IMR-90 (cell line): ENCODE results near the gene ERP29. TPM values are rescaled to one million over a fixed set of nuclear protein-coding genes. Genes with fewer than 3 reads are reported as not detected.

Experiments
- ATAC-seq: fragments of 200-7000 bp; cut with Tn5 transposase; 2 replicates; pipeline ENCODE4 v1.9.1; 2020; ENCODE audit warnings: low read depth, mild to moderate bottlenecking, moderate library complexity
- BruUV-seq: library from RNA; stranded (reverse); fragments of 400-500 nt; replicated peaks from 2 replicates; lab custom pipeline; 2021; lab: Mats Ljungman, UMichigan
- CTCF ChIA-PET: fragments of 300-600 bp; formaldehyde crosslinking; extraction: SDS; loops from one replicate; lab custom pipeline; 2021; ENCODE audit warnings: antibody characterized with exemption; lab: Yijun Ruan, JAX
- POLR2A ChIA-PET: fragments of 300-600 bp; sonication (Branson Sonifier 250); formaldehyde crosslinking; loops from one replicate; lab custom pipeline; 2022; ENCODE audit warnings: antibody characterized with exemption; ENCODE audit not compliant: unreplicated experiment; lab: Charles Lee
- DNase-seq: peaks from one replicate; pipeline ENCODE4 v3.0.0; 2013
- H2AFZ ChIP-seq: replicated peaks from 2 replicates; pipeline ENCODE3; 2013; ENCODE audit warnings: low read length, mild to moderate bottlenecking; ENCODE audit not compliant: poor library complexity
- H2AK5ac ChIP-seq: 2 replicates; pipeline ENCODE4 v1.6.1; 2013; ENCODE audit warnings: low read depth, low read length, inconsistent platforms
- H2AK9ac ChIP-seq: replicated peaks from 2 replicates; pipeline ENCODE3; 2013; ENCODE audit warnings: mild to moderate bottlenecking, low read depth, low read length, moderate library complexity; ENCODE audit not compliant: poor library complexity
- H2BK120ac ChIP-seq: 2 replicates; pipeline ENCODE4 v1.6.1; 2013; ENCODE audit warnings: low read depth, low read length, inconsistent platforms
- H2BK15ac ChIP-seq: 3 replicates; pipeline ENCODE4 v1.6.1; 2013; ENCODE audit warnings: low read depth, low read length, inconsistent platforms
- H2BK20ac ChIP-seq: 2 replicates; pipeline ENCODE4 v1.6.1; 2013; ENCODE audit warnings: low read depth, mild to moderate bottlenecking, inconsistent platforms, low read length, moderate library complexity
- H2BK5ac ChIP-seq: 2 replicates; pipeline ENCODE4 v1.6.1; 2013; ENCODE audit warnings: mild to moderate bottlenecking, low read depth, low read length, inconsistent platforms; ENCODE audit not compliant: poor library complexity, severe bottlenecking
- H3K14ac ChIP-seq: replicated peaks from 2 replicates; pipeline ENCODE4 v1.6.1; 2013; ENCODE audit warnings: low read depth, low read length, inconsistent platforms
- H3K18ac ChIP-seq: 2 replicates; pipeline ENCODE4 v1.6.1; 2013; ENCODE audit warnings: low read depth, low read length, control low read depth
- H3K23ac ChIP-seq: 2 replicates; pipeline ENCODE4 v1.6.1; 2013; ENCODE audit warnings: low read depth, low read length, inconsistent platforms
- H3K27ac ChIP-seq: 2 replicates; pipeline ENCODE4 v1.5.1; 2013; ENCODE audit warnings: mild to moderate bottlenecking, control low read depth, low read length; ENCODE audit not compliant: insufficient read depth
- H3K27me3 ChIP-seq: 2 replicates; pipeline ENCODE4 v1.6.1; 2013; ENCODE audit warnings: low read length; ENCODE audit not compliant: control insufficient read depth, insufficient read depth
- H3K36me3 ChIP-seq: 2 replicates; pipeline ENCODE4 v1.6.1; 2013; ENCODE audit warnings: low read length, mixed read lengths; ENCODE audit not compliant: control insufficient read depth, insufficient read depth
- H3K4ac ChIP-seq: 2 replicates; pipeline ENCODE4 v1.6.1; 2013; ENCODE audit warnings: low read depth, low read length, inconsistent platforms
- H3K4me1 ChIP-seq: 2 replicates; pipeline ENCODE4 v1.6.1; 2013; ENCODE audit warnings: low read length, mixed read lengths; ENCODE audit not compliant: control insufficient read depth, insufficient read depth
- H3K4me2 ChIP-seq: 2 replicates; pipeline ENCODE4 v1.6.1; 2013; ENCODE audit warnings: low read depth, mild to moderate bottlenecking, control low read depth, low read length, moderate library complexity
- H3K4me3 ChIP-seq: 2 replicates; pipeline ENCODE4 v1.5.1; 2013; ENCODE audit warnings: low read depth, mild to moderate bottlenecking, control low read depth, low read length, moderate library complexity; ENCODE audit not compliant: insufficient read depth
- H3K56ac ChIP-seq: 2 replicates; pipeline ENCODE4 v1.6.1; 2013; ENCODE audit warnings: low read length, inconsistent platforms; ENCODE audit not compliant: insufficient read depth; ENCODE audit errors: extremely low read depth
- H3K79me1 ChIP-seq, 2 experiments: 2 replicates each; pipeline ENCODE4 v1.6.1; 2013; ENCODE audit warnings: low read length in 2 of 2, inconsistent platforms in 1 of 2, low read depth in 1 of 2
- H3K9ac ChIP-seq: 2 replicates; pipeline ENCODE4 v1.6.1; 2013; ENCODE audit warnings: low read depth, low read length, control low read depth
- H3K9me1 ChIP-seq: 2 replicates; pipeline ENCODE4 v1.6.1; 2013; ENCODE audit warnings: low read length, inconsistent platforms; ENCODE audit not compliant: insufficient read depth
- H3K9me3 ChIP-seq: 2 replicates; pipeline ENCODE4 v1.6.1; 2013; ENCODE audit warnings: low read length; ENCODE audit not compliant: control insufficient read depth, insufficient read depth
- H4K20me1 ChIP-seq: 2 replicates; pipeline ENCODE4 v1.6.1; 2013; ENCODE audit warnings: low read length, inconsistent platforms; ENCODE audit not compliant: insufficient read depth
- H4K5ac ChIP-seq: 2 replicates; pipeline ENCODE4 v1.6.1; 2013; ENCODE audit warnings: mild to moderate bottlenecking, low read depth, low read length, control low read depth
- H4K8ac ChIP-seq, 2 experiments: 2 replicates each; pipeline ENCODE4 v1.6.1; 2013; ENCODE audit warnings: low read depth in 2 of 2, low read length in 2 of 2, control low read depth in 1 of 2, inconsistent platforms in 1 of 2
- H4K91ac ChIP-seq: 2 replicates; pipeline ENCODE4 v1.6.1; 2013; ENCODE audit warnings: low read depth, low read length, inconsistent platforms; ENCODE audit not compliant: insufficient read depth
- CEBPB ChIP-seq: IDR thresholded peaks from 2 replicates; pipeline ENCODE4 v1.6.1; 2012; ENCODE audit warnings: low read depth, low read length, improper control_type of control experiment
- FOS ChIP-seq: fragments of 150-350 bp; IDR thresholded peaks from 2 replicates; pipeline ENCODE4 v1.6.1; 2016; ENCODE audit warnings: low read depth, low read length
- MAFK ChIP-seq: IDR thresholded peaks from 2 replicates; pipeline ENCODE4 v1.6.1; 2012; ENCODE audit warnings: low read depth, low read length, improper control_type of control experiment
- NFE2L2 ChIP-seq: fragments of 150-350 bp; IDR thresholded peaks from 2 replicates; pipeline ENCODE4 v1.6.1; 2016; ENCODE audit warnings: low read depth, mild to moderate bottlenecking, low read length
- POLR2A ChIP-seq: IDR thresholded peaks from 2 replicates; pipeline ENCODE4 v1.6.1; 2012; ENCODE audit warnings: mild to moderate bottlenecking, low read depth, low read length
- RFX5 ChIP-seq: IDR thresholded peaks from 2 replicates; pipeline ENCODE4 v1.8.0; 2012; ENCODE audit warnings: low read depth, mild to moderate bottlenecking, low read length, moderate library complexity
- SMC3 ChIP-seq: fragments of 150-350 bp; IDR thresholded peaks from 2 replicates; pipeline ENCODE4 v1.6.1; 2016; ENCODE audit warnings: low read depth, mild to moderate bottlenecking, antibody characterized with exemption, low read length, moderate library complexity
- WGBS, 2 experiments: methylation state at CpG; one replicate each; pipeline versions ENCODE4 v1.1.5 to v1.1.7; 2013; ENCODE audit warnings: missing lambda C conversion rate in 2 of 2; ENCODE audit not compliant: insufficient read length in 1 of 2; ENCODE audit errors: extremely low coverage in 2 of 2; 5-methylcytosine and 5-hydroxymethylcytosine counted together
- dilution Hi-C: fragments of 300-500 bp; cut with HindIII; formaldehyde crosslinking; loops from one replicate; pipeline ENCODE4 v1.14.3; 2018; ENCODE audit warnings: low sequenced_read_pairs; ENCODE audit not compliant: unreplicated experiment
- in situ Hi-C: fragments of 300-500 bp; cut with MboI; formaldehyde crosslinking; loops from 3 replicates; pipeline ENCODE4 v1.14.3; 2019; ENCODE audit warnings: low sequenced_read_pairs, inconsistent platforms, mixed read lengths
- intact Hi-C: fragments of 100-400 bp; cut with micrococcal nuclease; formaldehyde crosslinking; loops from 2 replicates; pipeline ENCODE4 v1.10.0; 2022
- polyA plus RNA-seq, 3 experiments: library from polyadenylated mRNA; depleted of rRNA; stranded (reverse); fragments of >200 nt; gene quantifications; 2 replicates each; pipeline ENCODE4 v1.2.3, GENCODE V29; 2012; ENCODE audit warnings: low replicate concordance in 1 of 3
- total RNA-seq: library from RNA; depleted of rRNA; stranded (reverse); fragments of >200 nt; gene quantifications from 2 replicates; pipeline ENCODE4 v1.2.3, GENCODE V29; 2012
- TF ChIP-seq, protein P1 (sequence below): fragments of 150-350 bp; IDR thresholded peaks from 2 replicates; pipeline ENCODE4 v1.6.1; 2016; ENCODE audit warnings: low read depth, mild to moderate bottlenecking, low read length, moderate library complexity, borderline replicate concordance

ERP29 gene
- total and polyA plus RNA-seq, 2 of the 4 experiments (the other 2 are of a cell fraction), result 30.3 to 98.8 TPM

DNA sequence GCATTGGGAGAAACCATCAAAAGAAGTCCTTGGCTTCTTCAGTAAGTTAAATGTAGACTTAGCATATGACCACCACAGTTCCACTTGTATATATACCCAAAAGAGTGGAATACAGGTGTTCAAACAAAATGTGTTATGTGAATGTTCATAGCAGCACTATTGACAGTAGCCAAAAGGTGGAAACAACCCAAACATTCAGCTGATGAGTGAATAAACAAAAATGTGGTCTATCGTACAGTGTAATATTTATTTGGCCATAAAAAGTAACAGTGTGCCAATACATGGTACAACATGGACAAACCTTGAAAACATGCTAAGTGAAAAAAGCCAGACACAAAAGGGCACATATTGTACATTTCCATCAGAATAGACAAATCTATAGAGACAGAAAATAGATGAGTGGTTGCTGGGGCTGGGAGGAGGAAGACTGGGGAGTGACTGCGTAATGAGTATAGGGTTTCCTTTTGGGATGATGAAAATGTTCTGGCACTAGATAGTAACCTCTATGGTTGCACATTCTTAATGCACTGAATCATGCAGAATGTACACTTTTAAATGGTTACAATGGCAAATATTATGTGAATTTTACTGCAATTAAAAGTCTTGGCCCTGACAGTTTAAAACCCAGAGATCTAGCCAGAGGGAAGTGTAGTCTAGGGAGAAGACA, 5.5 kb downstream of the ERP29 start:
- dilution Hi-C loops, result no loop called here
- no peak overlapping the region; the same call in 1 of the 2 replicates for H2AK5ac ChIP-seq
- H4K8ac ChIP-seq, result peak overlapping the region in 1 of 2 experiments; percentile 12; a peak in 1 of 4 replicates
- no TSS peak for BruUV-seq
- intact Hi-C loops, result no loop called here
- peaks cover 31% of the 10 kb centered on the region for H3K9me1 ChIP-seq
- H2BK5ac ChIP-seq, result peak overlapping the region; percentile 73
- H3K4ac ChIP-seq, result peak overlapping the region; percentile 68
- H3K27me3 ChIP-seq, result no peaks in the 10 kb centered on the region
- H2BK120ac ChIP-seq, result no peak overlapping the region; the same call in 1 of the 2 replicates
- H3K9ac ChIP-seq, result 0 out of 2 replicates have a peak overlapping the region, but pooled peaks have one; percentile 5
- no peak overlapping the region for H3K4me3 ChIP-seq
- H3K14ac ChIP-seq, result no peak overlapping the region
- H3K36me3 ChIP-seq, result peaks cover 26% of the 10 kb centered on the region
- POLR2A ChIA-PET, result no interaction called here
- H2AK9ac ChIP-seq, result no peak overlapping the region
- H3K4me2 ChIP-seq, result peak overlapping the region; percentile 87
- H4K5ac ChIP-seq, result peak overlapping the region; percentile 31
- peaks cover 44% of the 10 kb centered on the region; the same call in 1 of the 2 replicates for H4K20me1 ChIP-seq
- H2AFZ ChIP-seq, result no peak overlapping the region
- DNase-seq, result peak; percentile 92
- H3K23ac ChIP-seq, result peak overlapping the region; percentile 36; the same call in 1 of the 2 replicates
- H3K4me1 ChIP-seq, result peaks cover 9% of the 10 kb centered on the region
- H3K56ac ChIP-seq, result no peak overlapping the region
- H4K91ac ChIP-seq, result peak overlapping the region; percentile 50; the same call in 1 of the 2 replicates
- H3K9me3 ChIP-seq, result no peaks in the 10 kb centered on the region
- H2BK20ac ChIP-seq, result no peak overlapping the region; the same call in 1 of the 2 replicates
- CTCF ChIA-PET, result no interaction called here
- no CpG with 5 or more reads among the region's 2 CpGs for WGBS, 2 experiments
- H3K27ac ChIP-seq, result peak overlapping the region; percentile 82
- no peak for TF ChIP-seq SMC3
- TF ChIP-seq MAFK, result peak; percentile 52
- TF ChIP-seq, protein P1, sequence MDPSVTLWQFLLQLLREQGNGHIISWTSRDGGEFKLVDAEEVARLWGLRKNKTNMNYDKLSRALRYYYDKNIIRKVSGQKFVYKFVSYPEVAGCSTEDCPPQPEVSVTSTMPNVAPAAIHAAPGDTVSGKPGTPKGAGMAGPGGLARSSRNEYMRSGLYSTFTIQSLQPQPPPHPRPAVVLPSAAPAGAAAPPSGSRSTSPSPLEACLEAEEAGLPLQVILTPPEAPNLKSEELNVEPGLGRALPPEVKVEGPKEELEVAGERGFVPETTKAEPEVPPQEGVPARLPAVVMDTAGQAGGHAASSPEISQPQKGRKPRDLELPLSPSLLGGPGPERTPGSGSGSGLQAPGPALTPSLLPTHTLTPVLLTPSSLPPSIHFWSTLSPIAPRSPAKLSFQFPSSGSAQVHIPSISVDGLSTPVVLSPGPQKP, result no peak
- no peak for TF ChIP-seq POLR2A
- TF ChIP-seq RFX5, result no peak
- TF ChIP-seq FOS, result peak; percentile 35; the same call in 1 of the 2 replicates
- no peak for TF ChIP-seq NFE2L2
- TF ChIP-seq CEBPB, result peak; percentile 83
- peaks cover 38 to 76% of the 10 kb centered on the region in 2 experiments for H3K79me1 ChIP-seq
- H3K18ac ChIP-seq, result peak overlapping the region; percentile 44; the same call in 1 of the 2 replicates
- H2BK15ac ChIP-seq, result 0 out of 3 replicates have a peak overlapping the region, but pooled peaks have one; percentile 17
- in situ Hi-C loops, result no loop called here
- ATAC-seq, result peak; percentile 85
